Measurements from ENCODE around the gene TRAF3.
A peak's percentile ranks its signal among the peaks of the same experiment; 100 is the strongest.
"Not testable (repeated sequence)": the region's sequence is repeated elsewhere in the genome, so short reads cannot be mapped to it uniquely, and the experiment has no call there.

TRAF3 gene

DNA sequence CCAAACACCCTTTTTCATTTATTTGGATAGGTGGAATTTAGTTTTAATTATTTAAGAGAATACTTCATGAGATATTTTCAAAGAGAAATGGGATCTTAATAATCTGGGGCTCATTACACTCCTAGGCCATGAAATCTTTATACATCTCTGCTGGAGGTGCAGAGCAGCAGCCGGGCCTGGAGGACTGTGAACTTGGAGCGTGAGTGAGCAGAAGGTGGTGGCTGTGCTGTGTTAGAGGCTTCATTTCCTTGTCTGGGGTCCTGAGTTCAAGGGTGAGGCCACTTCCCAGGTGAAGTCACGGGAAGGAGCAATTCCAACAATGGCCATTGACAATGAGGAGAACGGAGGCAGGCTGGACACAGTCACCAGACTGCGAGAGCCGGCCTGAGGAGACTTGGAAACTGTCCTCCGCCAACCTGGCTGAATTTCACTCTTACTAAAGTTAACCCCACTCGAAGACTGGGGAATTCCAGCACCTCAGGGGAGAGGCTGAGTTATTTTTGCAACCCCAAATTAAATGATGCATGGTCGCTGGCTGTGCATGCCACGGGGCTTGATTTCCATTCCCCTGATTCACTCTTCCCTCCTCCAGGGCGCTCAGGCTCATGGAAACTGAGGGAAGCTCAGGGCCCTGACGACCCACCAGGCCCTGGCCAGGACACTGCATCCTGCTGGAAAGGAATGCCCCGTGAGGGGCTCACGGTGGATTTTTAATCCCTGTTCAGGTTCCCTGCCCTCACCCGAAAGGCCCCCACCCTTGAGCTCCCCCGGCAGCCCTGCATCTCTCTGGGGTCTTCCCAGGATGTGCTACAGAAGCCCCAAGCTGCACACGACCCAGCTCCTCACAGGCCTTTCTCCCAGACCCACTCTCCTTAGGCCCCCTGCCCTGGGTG, 22.6 kb upstream of the TRAF3 start:
- DNase-seq: no peak

- DNase-seq: no peak
These were observed 19.6 kb upstream of the TRAF3 start for GRCh38 chr14:102757646-102758045.

DNA sequence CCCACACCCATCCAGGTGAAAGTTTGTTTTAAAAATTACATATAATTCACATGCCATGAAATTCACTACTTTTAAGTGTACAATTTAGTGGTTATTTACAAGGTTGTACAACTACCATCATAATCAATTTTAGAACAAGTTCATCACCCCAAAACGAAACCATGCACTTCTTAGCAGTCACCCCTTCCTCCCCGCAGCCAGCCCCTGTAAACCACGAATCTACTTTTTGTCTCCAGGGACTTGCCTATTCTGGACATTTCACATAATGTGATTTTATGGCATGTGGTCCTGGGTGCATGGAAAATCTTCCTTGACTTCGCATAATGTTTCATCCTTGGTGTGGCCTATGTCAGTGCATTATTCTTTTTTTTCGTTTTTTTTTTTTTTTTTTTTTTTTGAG, 19.2 kb upstream of the TRAF3 start:
- no peak for DNase-seq

DNA sequence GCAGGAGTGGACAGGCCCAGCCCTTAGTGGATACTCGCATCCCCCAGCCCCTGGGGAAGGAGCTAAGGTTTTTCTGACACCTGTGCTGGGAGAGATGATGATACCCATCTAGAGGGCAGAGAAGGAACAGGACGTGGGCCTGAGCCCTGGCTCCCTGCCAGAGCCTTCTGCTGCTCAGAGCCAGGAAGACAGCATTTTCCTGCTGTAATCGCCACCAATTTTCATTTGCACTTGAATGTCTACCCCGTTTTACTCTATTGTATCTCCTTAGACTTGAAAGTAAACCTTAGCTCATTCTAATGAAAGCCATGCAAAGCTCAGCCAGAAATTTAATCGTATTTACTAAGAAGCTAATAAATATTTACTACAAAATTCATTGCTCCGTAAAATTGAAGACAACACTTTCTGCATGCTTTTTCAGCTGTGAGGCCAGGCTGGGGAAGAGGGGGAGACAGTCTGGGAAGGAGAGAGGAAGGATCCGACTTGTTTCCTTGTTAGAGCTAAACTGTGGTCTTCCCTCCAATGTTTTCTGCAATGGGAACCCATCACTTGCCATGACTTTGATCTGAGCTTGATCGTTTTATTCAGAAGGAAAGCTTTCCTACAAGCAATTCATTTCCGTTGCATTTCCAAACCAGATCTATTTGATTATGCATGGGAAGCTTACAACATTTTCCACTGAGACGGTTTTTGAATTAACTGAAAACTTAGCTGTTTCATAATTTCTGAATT, 17.6 kb upstream of the TRAF3 start:
- DNase-seq: no peak

DNA sequence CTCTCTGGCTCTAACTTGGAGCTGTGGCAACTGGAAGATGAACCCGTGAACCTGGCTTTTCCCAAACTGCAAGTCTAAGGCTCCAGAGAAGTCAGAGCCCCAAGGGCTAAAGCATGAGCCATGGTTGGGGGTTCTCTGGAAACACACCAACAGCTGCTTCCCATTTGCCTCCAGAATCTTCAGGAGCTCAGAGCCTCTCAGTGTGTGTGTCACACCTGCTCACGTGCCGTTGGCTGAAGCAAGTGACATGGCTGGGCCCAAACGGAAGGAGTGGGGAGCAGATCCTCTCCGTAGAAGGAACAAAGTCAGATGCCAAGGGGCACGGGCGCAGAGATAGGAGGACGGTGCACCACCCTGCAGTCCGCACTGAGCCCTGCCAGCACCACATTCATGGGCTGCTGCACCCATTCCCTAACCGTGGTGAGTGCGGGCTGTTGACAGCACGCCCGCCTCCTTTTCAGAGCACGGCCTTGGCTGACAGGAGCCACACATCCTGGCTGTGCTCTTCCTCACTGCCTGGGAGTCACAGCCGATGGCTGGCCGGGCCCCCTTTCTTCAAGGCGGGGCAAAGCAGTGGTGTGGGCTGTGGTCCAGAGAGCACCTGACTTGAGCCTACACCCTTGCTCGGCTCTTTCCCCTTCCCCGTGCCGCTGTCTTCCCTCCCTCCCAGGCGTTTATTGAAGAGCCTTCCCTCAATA, 16.6 kb upstream of the TRAF3 start:
- DNase-seq: no peak

GRCh38 chr14:102761206-102761605, 16.0 kb upstream of the TRAF3 start:
- no peak for DNase-seq

GRCh38 chr14:102764220-102764671, 13.0 kb upstream of the TRAF3 start:
- DNase-seq: no peak

DNA sequence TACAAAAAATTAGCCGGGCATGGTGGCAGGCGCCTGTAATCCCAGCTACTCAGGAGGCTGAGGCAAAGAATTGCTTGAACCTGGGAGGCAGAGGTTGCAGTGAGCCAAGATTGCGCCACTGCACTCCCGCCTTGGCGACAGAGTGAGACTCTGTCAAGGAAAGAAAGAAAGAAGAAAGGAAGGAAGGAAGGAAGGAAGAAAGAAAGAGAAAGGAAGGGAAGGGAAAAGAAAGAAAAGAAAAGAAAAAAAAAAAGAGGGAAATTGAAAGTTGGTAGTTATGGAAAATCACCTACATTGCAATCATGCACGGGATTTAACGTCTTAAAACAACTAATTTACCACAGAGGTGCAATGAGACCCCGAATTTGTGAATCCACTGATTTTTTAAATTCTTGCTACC, 11.5 kb upstream of the TRAF3 start:
- not testable (repeated sequence) for DNase-seq

DNA sequence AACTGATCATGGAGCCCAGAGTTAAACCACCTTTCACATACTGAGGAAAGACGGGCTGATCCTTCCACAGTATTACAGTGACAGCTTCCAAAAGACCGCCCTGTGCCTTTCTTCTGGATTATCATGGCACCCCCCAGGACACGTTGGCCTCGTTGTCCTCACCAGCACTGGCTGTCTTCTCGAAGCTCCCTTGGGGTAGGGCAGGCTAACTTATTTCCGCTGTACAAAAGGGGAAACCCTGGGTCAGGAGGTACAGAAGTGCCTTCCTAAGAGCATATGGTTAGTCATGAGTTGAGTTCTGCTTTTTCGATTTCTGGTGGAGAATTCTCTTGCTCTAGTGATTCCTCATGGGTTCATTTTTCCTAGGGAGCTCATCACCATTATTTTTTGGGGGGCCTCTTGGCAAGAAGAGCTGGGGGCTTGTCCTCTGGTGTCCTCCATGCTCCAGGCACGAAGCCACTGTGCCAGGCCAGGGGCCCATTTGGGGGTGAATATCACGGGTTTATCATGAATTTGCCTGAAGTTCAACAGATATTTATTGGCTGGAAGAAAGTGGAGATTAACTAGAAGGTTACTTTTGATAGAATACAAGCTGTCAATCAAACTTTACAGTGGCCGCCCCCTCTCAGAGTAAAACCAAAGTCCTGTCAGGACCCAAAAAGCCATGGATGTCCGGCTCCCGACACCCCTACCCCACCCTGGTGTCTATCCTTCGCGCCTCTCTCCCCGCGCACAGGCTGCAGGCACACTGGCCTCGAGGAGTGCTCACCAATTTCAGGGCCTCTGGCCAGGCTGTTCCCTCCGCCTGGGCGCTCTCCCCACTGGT, 8.8 kb upstream of the TRAF3 start:
- DNase-seq: no peak

GRCh38 chr14:102769049-102769327, 8.3 kb upstream of the TRAF3 start:
- no peak for DNase-seq

DNA sequence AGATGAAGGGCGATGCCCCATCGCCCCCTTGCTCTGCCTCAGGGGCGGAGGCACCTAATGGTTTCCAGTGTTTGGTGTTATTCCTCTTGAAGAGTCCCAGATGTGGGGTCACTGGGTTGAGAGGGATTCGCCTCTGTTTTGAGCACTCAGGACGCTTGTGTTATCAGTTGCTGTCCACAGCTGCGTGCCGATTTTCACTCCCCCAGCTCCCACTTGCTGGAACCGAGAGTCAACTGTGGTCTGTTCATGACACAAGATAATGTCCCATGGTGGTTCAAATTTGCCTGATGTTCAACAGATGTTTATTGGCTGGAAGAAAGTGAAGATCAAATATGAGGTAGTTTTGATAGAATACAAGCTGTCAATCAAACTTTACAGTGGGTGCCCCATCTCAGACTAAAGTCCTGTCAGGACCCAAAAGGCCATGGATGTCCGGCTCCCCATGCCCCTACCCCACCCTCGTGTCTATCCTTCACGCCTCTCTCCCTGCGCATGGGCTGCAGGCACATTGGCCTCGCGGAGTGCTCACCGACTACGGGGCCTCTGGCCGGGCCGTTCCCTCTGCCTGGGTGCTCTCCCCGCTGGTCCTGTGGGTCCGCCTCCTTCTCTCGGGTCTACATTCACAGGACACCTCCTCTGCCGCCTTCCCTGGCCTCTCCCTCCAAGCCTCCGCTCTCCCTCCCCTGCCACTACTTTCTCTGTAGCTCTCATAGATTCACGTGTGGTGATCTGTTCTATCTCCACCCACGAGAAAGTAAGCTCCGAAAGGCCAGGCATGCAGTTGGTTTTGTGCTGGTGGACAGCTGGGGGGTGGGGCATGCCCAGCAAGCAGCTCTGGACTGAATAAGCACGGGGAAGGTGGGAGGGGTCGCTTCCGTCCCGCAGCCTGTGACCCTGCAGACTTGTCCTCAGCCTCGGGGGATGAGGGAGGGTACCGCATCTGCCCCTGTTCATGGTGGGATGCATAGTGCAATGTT, 6.8 kb upstream of the TRAF3 start:
- DNase-seq: no peak

GRCh38 chr14:102771144-102771543, 6.1 kb upstream of the TRAF3 start:
- DNase-seq: no peak

DNA sequence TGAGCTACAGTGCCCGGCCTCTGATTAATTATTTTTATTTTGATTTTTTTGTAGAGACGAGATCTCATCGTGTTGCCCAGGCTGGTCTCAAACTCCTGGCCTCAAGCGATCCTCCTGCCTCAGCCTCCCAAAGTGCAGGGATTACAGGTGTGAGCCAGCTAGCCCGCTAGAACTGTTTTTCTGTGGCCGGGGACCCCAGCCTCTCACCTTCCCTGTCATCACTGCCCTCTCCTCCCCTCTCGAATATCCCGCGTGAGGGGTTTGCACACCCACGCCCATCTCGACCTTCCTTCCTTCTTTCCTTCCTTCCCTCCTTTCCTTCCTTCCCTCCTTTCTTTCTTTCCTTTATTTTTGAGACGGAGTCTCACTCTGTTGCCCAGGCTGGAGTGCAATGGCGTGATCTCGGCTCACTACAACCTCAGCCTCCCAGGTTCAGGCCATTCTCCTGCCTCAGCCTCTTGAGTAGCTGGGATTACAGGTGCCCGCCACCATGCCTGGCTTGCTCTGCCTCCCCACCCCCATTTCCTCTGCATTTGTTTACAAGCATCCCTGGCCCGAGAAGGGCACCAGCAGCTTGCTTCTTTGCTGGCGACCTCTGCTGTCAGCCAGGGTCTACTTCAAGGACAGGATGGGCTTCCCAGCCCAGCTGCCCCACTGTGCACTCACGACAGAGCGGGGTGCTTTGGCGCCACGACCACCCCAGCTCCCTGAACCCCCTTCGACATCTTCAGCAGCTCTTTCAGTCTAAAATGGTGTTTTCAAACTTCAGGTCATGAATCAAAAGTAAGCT, 4.3 kb upstream of the TRAF3 start:
- DNase-seq: no peak

DNA sequence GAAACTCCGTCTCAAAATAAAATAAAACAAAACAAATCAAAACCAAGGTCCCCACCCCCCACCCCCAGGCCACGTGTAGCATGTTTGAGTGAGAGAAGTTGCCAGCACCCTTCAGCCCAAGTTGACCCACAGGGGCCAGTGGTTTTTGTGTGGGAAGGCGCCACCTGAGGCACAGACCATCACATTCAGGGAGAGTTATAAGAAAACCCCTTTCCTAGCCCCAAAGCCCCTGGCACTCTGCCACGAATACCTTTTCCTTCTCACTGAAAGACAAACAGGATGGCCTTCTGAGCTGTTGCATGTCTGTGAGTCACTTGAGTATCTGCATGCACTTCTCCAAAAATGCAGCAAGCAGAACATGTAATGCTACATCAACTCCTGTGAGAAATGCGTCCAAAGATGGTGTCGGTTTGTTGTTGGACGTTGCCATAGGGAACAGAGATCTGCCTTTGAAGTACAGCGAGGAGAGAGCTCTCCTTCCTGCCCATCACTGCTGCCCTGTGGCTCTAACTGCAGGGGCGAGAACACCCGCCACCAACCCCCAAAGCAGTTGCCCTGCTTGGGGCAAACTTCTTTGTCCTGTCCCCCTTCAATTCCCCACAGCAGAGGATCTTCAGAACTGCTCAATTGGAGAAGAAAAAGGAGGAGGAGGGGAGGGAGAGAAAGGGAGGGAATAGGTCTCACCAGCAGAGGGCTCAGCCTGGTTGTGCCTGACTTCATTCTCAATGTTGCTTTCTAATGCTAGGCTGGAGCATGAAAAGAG, 2.7 kb upstream of the TRAF3 start:
- DNase-seq: peak; percentile 56

GRCh38 chr14:102775855-102776760, 1.1 kb upstream of the TRAF3 start:
- no peak for DNase-seq

- DNase-seq: no peak
These were observed 575 bp downstream of the TRAF3 start for GRCh38 chr14:102777711-102778337.

DNA sequence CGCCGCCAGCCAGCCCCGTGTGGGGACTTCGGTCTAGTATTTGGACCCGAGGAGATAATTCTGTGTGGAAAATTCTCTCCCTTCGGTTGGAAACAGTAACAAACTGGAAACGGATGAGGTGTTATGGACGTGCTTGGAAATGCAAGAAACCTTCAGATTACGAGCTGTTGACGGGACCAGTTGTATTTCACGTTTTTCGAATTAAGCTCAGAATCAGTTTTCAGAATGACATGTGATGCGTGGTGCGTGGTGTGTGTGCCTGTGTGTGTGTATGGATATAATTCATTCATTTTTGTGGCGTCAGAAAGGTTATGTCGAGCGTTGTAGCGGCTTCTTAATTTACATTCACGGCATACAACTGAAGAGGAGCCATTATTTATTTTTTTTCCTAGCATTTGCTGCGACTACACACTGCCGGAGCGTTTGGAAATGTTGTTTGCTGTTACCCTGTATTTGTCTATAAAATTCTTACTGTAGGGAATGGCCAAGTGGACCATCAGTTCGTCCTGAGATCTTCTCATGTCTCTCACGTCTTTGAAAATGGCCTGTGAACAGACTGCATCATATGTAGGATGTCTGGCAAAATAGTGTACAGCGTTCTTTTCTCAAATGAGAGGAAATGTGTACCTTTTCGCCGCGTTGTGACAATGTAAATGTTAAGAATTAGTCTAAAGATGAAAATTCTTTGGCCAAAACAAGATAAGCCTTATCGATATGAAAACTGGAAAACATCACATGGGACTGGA, 1.3 kb downstream of the TRAF3 start:
- DNase-seq: no peak

GRCh38 chr14:102779084-102779462, 1.8 kb downstream of the TRAF3 start:
- no peak for DNase-seq
